Osteoblast (primary cell): ENCODE results near the gene PTPN9. TPM values are rescaled to one million over a fixed set of nuclear protein-coding genes. Genes with fewer than 3 reads are reported as not detected.
A peak's percentile ranks its signal among the peaks of the same experiment; 100 is the strongest.

Experiments used
- DNase-seq: peaks from one replicate; pipeline ENCODE4 v3.0.0; 2011; ENCODE audit warnings: low spot score, mixed read lengths; ENCODE audit not compliant: insufficient read length; ENCODE audit errors: missing footprints
- H2AFZ ChIP-seq: 2 replicates; pipeline ENCODE4 v1.6.0; 2011; ENCODE audit warnings: mild to moderate bottlenecking, low read length
- H3K27ac ChIP-seq: 2 replicates; pipeline ENCODE4 v1.5.1; 2011; ENCODE audit warnings: mild to moderate bottlenecking, low read depth, low read length, moderate library complexity
- H3K27me3 ChIP-seq: 2 replicates; pipeline ENCODE4 v1.6.0; 2012; ENCODE audit warnings: mild to moderate bottlenecking, control low read depth, inconsistent platforms, low read length, moderate library complexity; ENCODE audit not compliant: insufficient read depth
- H3K36me3 ChIP-seq: 2 replicates; pipeline ENCODE4 v1.5.1; 2011; ENCODE audit warnings: mild to moderate bottlenecking, low read length, control low read depth, moderate library complexity; ENCODE audit not compliant: insufficient read depth
- H3K4me1 ChIP-seq: 2 replicates; pipeline ENCODE4 v1.5.1; 2011; ENCODE audit warnings: mild to moderate bottlenecking, low read length, control low read depth, moderate library complexity; ENCODE audit not compliant: insufficient read depth
- H3K4me2 ChIP-seq: 2 replicates; pipeline ENCODE4 v1.6.0; 2011; ENCODE audit warnings: mild to moderate bottlenecking, low read length; ENCODE audit not compliant: insufficient read depth
- H3K4me3 ChIP-seq: fragments of 200-600 bp; sonication (generic); 3 replicates; pipeline ENCODE4 v1.5.1; 2012; ENCODE audit warnings: mild to moderate bottlenecking, low read length, inconsistent platforms; ENCODE audit not compliant: insufficient read depth
- H3K79me2 ChIP-seq: 2 replicates; pipeline ENCODE4 v1.6.0; 2012; ENCODE audit warnings: mild to moderate bottlenecking, low read length, control low read depth, inconsistent platforms; ENCODE audit not compliant: insufficient read depth
- H3K9me3 ChIP-seq: 2 replicates; pipeline ENCODE4 v1.5.1; 2011; ENCODE audit warnings: low read depth, low read length, control low read depth
- H4K20me1 ChIP-seq: 2 replicates; pipeline ENCODE4 v1.6.0; 2012; ENCODE audit warnings: mild to moderate bottlenecking, low read length, control low read depth; ENCODE audit not compliant: insufficient read depth
- total RNA-seq: library from RNA; depleted of rRNA; stranded (reverse); fragments of >200 nt; gene quantifications from 2 replicates; pipeline ENCODE4 v1.2.3, GENCODE V29; 2012
- TF ChIP-seq, protein P1 (sequence below): IDR thresholded peaks from 2 replicates; pipeline ENCODE4 v1.5.1; 2011; ENCODE audit warnings: mild to moderate bottlenecking, low read depth, low read length, moderate library complexity; ENCODE audit errors: extremely low read depth

Gene PTPN9
- total RNA-seq, 1 donor: 23.9 TPM

DNA sequence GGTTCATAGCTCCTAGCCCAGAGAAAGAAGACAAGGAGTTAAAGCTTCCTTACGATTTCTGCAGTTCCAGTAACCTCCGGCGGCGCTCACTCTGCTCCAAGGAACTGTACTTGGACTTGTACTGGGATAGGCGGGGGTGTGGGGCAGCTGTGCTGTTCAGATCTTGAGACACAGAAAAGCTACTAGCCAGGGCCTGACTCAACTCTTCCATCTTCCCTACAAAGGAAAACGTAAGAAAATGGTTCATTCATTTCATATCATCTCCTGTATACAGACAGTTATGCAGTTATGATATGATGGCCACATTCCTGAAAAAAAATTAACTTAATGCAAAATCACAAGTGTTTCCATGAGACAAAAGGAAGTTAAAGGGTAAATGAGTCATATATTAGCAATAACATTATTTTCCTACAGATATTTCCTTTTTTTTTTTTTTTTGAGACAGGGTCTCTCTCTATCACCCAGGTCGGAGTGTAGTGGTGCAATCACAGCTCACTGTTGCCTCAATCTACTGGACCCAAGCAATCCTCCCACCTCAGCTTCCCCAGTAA is 41.8 kb upstream of the PTPN9 start:
- Histone ChIP-seq H3K4me3 (peak overlapping the region; percentile 63), H4K20me1 (no peaks in the 10 kb centered on the region), H2AFZ (peak overlapping the region; percentile 61), H3K79me2 (peaks cover 27% of the 10 kb centered on the region), H3K27ac (peak overlapping the region; percentile 97), H3K4me2 (peak overlapping the region; percentile 86), H3K27me3 (no peaks in the 10 kb centered on the region), H3K4me1 (peaks cover 19% of the 10 kb centered on the region), H3K36me3 (peaks cover 32% of the 10 kb centered on the region), H3K9me3 (no peaks in the 10 kb centered on the region)
- DNase-seq: peak; percentile 93
- TF ChIP-seq, protein P1, sequence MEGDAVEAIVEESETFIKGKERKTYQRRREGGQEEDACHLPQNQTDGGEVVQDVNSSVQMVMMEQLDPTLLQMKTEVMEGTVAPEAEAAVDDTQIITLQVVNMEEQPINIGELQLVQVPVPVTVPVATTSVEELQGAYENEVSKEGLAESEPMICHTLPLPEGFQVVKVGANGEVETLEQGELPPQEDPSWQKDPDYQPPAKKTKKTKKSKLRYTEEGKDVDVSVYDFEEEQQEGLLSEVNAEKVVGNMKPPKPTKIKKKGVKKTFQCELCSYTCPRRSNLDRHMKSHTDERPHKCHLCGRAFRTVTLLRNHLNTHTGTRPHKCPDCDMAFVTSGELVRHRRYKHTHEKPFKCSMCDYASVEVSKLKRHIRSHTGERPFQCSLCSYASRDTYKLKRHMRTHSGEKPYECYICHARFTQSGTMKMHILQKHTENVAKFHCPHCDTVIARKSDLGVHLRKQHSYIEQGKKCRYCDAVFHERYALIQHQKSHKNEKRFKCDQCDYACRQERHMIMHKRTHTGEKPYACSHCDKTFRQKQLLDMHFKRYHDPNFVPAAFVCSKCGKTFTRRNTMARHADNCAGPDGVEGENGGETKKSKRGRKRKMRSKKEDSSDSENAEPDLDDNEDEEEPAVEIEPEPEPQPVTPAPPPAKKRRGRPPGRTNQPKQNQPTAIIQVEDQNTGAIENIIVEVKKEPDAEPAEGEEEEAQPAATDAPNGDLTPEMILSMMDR: peak; percentile 48

DNA sequence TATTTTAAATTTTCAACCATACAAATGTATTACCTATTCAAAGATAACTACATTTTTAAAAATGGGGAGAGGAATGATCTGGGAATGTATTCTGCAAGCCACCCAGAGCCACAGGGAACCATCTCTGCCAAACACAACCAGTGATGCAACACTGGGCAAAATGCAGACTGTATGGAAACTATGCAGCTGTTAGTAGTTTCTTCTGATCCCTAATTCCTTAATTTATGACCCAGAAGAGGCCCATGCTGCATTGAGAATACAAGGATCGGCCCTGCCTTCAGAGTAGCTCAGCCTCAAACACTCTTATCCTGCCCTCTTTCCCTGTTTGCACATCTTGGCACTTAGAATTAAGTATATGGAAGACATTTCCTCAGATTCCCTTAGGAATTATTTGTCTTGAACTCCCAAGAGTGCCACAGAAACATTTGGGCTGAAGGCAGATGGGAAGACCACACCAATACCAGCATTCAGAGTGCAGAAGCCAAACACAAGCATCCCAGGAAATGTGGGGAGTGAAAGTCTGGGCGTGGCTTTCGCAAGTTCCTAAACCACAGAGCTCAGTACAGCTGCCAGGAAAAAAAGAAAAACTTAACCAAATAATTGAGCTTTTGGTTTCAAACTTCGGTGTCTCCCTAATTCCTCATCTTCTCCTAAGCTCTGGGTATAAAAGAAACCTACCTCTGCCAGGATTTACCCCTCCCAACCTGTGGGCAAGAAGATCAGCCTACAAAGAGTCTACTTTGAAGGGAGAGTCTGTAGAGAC is 41.1 kb upstream of the PTPN9 start:
- peak overlapping the region; percentile 97 for H3K27ac ChIP-seq
- TF ChIP-seq, protein P1: no peak
- no peaks in the 10 kb centered on the region for H4K20me1 ChIP-seq
- H3K79me2 ChIP-seq: peaks cover 27% of the 10 kb centered on the region
- DNase-seq: no peak
- peak overlapping the region; percentile 86 for H3K4me2 ChIP-seq
- H3K4me3 ChIP-seq: peak overlapping the region; percentile 63
- no peaks in the 10 kb centered on the region for H3K9me3 ChIP-seq
- peaks cover 19% of the 10 kb centered on the region for H3K4me1 ChIP-seq
- peak overlapping the region; percentile 61 for H2AFZ ChIP-seq
- H3K27me3 ChIP-seq: no peaks in the 10 kb centered on the region
- H3K36me3 ChIP-seq: peaks cover 36% of the 10 kb centered on the region

DNA sequence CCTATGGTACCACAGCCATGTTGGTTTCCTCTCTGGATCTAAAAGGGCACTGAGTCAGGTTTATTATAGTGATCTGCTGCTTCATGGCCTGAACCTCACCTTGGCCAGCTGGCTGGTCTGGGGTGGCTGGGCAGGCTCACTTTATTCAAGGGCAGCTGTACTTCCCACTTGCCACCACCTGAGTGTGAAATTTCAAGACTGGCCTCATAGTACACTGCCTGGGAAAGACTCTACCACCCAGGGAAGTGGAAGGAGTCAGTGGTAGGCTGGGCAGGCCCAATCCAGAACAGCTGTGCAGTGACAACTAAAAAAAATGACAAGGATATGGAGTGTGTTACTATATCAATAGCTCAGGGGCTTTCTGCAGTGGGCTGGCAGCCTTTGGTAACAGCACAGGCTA is 37.7 kb upstream of the PTPN9 start:
- no peak for DNase-seq
- H3K9me3 ChIP-seq: no peaks in the 10 kb centered on the region
- no peak overlapping the region for H3K4me3 ChIP-seq
- TF ChIP-seq, protein P1: no peak
- no peaks in the 10 kb centered on the region for H3K27me3 ChIP-seq
- no peak overlapping the region for H3K4me2 ChIP-seq
- no peaks in the 10 kb centered on the region for H4K20me1 ChIP-seq
- H2AFZ ChIP-seq: no peak overlapping the region
- H3K4me1 ChIP-seq: peaks cover 19% of the 10 kb centered on the region
- no peak overlapping the region for H3K27ac ChIP-seq
- H3K36me3 ChIP-seq: peaks cover 67% of the 10 kb centered on the region
- peaks cover 10% of the 10 kb centered on the region for H3K79me2 ChIP-seq
